Hepatocyte (in vitro differentiated cells): ENCODE measurements around the gene CTTN.

ENCODE experiments used
- EZH2phosphoT487 ChIP-seq: fragments of 200-600 bp; sonication (generic); IDR thresholded peaks from one replicate; pipeline ENCODE4 v1.6.1; 2018; ENCODE audit warnings: antibody characterized with exemption, mild to moderate bottlenecking, low read depth, moderate library complexity; ENCODE audit not compliant: unreplicated experiment, severe bottlenecking
- TF ChIP-seq, protein P1 (sequence below): fragments of 200-600 bp; sonication (generic); IDR thresholded peaks from 2 replicates; pipeline ENCODE4 v1.5.1; 2016; ENCODE audit warnings: antibody characterized with exemption, mild to moderate bottlenecking; ENCODE audit not compliant: poor library complexity

DNA sequence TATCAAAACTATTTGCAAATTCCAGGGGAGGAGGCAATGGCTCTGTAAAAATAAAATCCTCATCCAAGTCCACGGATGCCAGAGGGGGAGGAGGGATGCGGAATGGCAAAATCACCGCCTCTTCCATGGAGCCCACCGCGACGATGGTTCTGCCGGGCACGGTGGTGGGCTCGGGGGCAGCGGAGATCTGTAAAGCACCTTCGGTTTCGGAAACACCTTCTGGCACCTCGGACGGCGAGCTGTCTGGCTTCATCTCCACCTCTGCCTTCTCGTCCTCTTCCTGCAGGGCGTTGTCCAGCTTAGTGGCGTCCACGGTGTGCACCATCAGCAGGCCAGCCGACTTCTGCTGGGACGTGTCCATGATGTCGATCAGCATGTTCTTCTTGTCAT lies 87.7 kb downstream of the CTTN start:
- TF ChIP-seq, protein P1, sequence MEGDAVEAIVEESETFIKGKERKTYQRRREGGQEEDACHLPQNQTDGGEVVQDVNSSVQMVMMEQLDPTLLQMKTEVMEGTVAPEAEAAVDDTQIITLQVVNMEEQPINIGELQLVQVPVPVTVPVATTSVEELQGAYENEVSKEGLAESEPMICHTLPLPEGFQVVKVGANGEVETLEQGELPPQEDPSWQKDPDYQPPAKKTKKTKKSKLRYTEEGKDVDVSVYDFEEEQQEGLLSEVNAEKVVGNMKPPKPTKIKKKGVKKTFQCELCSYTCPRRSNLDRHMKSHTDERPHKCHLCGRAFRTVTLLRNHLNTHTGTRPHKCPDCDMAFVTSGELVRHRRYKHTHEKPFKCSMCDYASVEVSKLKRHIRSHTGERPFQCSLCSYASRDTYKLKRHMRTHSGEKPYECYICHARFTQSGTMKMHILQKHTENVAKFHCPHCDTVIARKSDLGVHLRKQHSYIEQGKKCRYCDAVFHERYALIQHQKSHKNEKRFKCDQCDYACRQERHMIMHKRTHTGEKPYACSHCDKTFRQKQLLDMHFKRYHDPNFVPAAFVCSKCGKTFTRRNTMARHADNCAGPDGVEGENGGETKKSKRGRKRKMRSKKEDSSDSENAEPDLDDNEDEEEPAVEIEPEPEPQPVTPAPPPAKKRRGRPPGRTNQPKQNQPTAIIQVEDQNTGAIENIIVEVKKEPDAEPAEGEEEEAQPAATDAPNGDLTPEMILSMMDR: no peak
- TF ChIP-seq EZH2phosphoT487: no peak
